Effector CD4-positive, alpha-beta T cell (primary cell): Measurements from ENCODE around the gene GDI2.
"Not testable (repeated sequence)": the region's sequence is repeated elsewhere in the genome, so short reads cannot be mapped to it uniquely, and the experiment has no call there.

Experiments
- DNase-seq: peaks from one replicate; pipeline ENCODE4 v3.0.0-alpha.2; 2020

The GDI2 gene

GRCh38 chr10:5827841-5828240 lies 14.6 kb upstream of the GDI2 start:
- no peak for DNase-seq

DNA sequence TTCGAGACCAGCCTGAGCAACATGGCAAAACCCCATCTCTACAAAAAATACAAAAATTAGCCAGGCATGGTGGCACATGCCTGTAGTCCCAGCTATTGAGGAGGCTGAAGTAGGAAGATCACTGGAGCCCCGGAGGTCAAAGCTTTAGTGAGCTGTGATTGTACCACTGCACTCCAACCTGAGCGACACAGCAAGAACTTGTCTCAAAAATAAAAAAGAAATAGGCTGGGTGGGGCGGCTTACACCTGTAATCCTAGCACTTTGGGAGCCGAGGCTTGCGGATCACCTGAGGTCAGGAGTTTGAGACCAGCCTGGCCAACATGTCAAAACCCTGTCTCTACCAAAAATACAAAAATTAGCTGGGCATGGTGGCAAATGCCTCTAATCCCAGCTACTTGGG lies 13.3 kb upstream of the GDI2 start:
- DNase-seq: not testable (repeated sequence)

DNA sequence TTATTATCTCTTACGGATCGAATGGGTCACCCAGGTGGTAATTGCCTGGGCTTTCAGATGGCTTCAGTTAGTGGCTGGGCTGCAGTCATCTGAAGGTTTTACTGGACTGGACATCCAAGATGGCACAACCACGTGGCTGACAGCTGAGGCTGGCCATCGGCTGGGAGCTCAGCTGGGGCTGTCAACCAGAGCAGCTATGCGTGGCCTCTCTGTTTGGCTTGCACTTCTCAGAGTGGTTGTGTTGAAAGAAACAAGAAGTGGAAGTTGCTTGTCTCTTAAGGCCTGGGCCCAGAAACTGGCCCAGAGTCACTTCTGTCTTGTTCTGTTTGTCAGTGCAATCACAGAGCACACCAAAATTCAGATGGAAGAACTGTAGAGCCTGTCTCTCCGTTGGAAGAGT lies 5.7 kb upstream of the GDI2 start:
- DNase-seq: no peak

GRCh38 chr10:5818048-5818331 lies 4.8 kb upstream of the GDI2 start:
- no peak for DNase-seq

- DNase-seq: no peak
These were observed 4.3 kb upstream of the GDI2 start for GRCh38 chr10:5817322-5818047.

- DNase-seq: no peak
These were observed 2.9 kb upstream of the GDI2 start for GRCh38 chr10:5816170-5816569.

- DNase-seq: no peak
These were observed 1.2 kb upstream of the GDI2 start for GRCh38 chr10:5814110-5815107.

DNA sequence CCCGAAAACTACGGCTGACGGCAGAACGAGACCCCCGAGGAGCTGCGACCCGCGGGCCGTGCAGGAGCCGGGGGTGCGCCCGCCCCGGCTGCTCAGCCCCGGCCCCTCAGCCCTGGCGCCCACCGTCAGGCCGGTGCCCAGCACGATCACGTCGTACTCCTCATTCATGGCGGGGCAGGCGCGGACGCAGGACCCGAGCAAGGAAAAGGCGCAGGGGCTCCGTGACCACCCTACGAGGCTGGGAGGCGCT lies 218 bp downstream of the GDI2 start:
- no peak for DNase-seq

DNA sequence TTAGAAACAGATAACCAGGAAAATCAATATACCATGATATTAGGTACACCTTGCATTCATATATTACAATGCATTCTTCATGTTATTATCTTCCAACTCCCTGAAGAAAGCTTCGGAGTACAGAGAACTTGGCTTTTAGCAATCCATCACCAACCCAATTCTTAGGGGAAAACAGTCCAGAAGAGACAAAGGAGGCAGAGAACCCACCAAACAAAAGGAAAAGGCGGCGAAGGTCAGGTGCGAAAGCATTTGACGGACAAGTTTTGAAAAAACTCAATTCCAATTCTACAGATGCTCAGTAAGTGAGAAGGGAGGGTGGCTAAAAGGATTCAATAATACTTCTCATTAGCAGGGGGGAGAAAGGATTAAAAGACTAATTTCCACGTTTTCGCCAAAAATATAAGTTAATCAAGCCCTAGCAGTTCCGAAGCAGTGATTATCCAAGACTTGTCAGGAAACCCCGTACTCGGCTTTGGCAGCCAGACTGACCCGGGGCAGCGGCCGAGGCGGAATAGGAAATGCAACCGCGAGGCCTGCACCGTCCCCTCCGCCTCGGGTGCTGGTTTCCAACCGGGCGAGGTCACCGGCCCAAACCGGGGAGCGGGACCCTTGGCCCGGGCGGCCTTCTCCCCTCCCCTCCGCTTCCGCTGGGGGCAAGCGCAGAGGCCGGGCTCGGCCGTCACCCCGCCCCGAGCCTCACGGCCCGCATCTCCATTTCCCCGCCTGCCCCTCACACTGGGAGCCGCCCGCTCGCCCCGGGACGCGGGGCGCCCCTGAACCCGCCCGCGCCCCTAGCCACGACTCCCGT lies 747 bp downstream of the GDI2 start:
- DNase-seq: peak; percentile 21

GRCh38 chr10:5811387-5811821 lies 1.8 kb downstream of the GDI2 start:
- DNase-seq: no peak

DNA sequence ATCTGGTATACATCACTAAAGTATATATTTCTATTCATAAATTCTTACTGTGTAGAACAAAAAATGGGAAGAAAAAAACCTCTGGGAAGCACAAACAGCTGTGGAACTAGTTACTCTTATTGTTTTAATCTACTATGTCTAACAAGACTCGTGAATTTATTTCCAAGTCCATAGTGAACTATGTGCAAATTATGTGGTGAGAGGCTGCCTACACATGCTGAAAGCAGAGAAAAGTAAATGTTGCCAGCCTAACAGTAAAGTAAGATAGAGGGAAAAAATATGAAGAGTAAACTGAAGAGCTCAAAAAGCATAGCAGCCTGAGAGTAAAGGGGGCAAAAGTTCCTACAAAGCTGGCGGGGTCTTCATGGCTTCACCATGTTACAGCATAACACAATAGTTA lies 3.0 kb downstream of the GDI2 start:
- DNase-seq: no peak

- DNase-seq: no peak
These were observed 3.6 kb downstream of the GDI2 start for GRCh38 chr10:5809527-5810154.

DNA sequence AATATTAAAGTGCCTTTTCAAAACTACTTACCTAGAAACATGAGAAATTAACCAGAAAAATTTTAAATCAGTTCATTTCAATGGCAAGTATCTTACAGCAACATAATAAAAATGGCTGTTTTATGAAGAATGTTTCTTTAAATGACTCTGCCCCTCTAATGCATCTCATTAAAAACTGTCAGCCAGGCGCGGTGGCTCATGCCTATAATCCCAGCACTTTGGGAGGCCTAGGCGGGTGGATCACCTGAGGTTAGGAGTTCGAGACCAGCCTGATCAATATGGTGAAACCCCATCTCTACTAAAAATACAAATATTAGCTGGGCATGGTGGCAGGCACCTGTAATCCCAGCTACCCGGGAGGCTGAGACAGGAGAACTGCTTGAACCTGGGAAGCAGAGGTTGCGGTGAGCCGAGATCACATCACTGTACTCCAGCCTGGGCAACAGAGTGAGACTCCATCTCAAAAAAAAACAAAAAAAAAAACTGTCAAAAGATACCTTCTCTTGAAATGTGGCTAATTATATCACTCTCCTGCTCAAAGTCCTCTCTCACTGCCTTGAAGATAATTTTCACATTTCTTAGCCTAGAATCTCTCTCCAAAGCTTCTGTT lies 4.3 kb downstream of the GDI2 start:
- DNase-seq: not testable (repeated sequence)

- no peak for DNase-seq
These were observed 6.5 kb downstream of the GDI2 start for GRCh38 chr10:5806745-5807144.

- DNase-seq: no peak
These were observed 7.5 kb downstream of the GDI2 start for GRCh38 chr10:5805711-5806110.

GRCh38 chr10:5805260-5805659 lies 8.0 kb downstream of the GDI2 start:
- DNase-seq: no peak

DNA sequence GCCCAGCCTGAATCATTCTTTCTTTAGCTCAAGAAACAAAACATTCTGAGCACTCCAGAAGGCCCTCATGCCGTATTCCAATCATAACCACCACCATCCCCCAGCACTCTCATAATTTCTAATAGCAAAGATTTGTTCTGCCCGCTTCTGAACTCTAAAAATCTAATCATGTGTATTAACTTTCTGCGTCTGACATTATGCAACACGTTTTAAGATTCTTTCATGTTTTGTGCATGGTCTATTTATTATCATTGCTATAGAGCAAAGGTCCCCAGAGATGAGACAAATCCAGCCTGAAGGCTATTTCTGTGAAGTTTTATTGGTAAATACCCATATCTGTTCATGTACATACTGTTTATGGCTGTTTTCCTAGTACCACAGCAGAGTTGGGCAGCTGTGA lies 8.8 kb downstream of the GDI2 start:
- DNase-seq: no peak

DNA sequence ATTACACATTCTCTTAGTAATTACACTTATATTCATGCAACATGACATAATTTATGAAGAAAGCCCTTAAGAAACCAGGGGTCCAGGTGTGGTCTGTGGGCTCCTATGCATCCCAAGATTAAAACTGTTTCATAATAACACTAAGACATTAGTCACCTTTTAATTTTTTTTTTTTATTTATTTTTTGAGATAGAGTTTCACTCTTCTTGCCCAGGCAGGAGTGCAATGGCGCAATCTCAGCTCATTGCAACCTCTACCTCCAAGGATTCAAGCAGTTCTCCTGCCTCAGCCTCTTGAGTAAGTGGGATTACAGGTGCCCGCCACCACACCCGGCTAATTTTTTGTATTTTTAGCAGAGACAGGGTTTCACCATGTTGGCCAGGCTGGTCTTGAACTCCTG lies 12.5 kb downstream of the GDI2 start:
- DNase-seq: no peak

GRCh38 chr10:5794236-5794635 lies 19.0 kb downstream of the GDI2 start:
- DNase-seq: no peak

- no peak for DNase-seq
These were observed 23.6 kb downstream of the GDI2 start for GRCh38 chr10:5789626-5790025.

- DNase-seq: no peak
These were observed 24.3 kb downstream of the GDI2 start for GRCh38 chr10:5788969-5789368.

- no peak for DNase-seq
These were observed 29.9 kb downstream of the GDI2 start for GRCh38 chr10:5783300-5783699.

DNA sequence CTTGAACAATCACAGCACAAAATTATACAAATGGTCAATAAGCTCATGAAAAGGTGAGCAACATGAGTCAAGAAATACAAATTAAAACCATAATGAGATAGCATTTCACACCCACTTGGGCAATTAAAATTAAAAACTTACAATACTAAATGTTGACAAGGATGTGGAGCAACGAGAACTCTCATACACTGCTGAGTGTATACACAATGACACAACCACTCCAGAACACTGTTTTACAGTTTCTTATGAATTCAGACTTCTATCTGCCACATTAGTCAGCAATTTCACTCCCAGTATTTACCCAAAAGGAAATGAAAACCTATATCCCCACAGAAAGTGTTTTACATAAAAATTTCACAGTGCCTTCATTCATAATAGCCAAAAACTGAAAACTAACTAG lies 31.1 kb downstream of the GDI2 start:
- DNase-seq: no peak
